GM21786 (cell line): Measurements from ENCODE around the gene C6orf89.
A peak's percentile ranks its signal among the peaks of the same experiment; 100 is the strongest.

Experiments
- ATAC-seq: cut with Tn5 transposase; IDR thresholded peaks from one replicate; pipeline ENCODE4 v1.9.1; 2021; ENCODE audit not compliant: unreplicated experiment

The C6orf89 gene, protein sequence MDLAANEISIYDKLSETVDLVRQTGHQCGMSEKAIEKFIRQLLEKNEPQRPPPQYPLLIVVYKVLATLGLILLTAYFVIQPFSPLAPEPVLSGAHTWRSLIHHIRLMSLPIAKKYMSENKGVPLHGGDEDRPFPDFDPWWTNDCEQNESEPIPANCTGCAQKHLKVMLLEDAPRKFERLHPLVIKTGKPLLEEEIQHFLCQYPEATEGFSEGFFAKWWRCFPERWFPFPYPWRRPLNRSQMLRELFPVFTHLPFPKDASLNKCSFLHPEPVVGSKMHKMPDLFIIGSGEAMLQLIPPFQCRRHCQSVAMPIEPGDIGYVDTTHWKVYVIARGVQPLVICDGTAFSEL

DNA sequence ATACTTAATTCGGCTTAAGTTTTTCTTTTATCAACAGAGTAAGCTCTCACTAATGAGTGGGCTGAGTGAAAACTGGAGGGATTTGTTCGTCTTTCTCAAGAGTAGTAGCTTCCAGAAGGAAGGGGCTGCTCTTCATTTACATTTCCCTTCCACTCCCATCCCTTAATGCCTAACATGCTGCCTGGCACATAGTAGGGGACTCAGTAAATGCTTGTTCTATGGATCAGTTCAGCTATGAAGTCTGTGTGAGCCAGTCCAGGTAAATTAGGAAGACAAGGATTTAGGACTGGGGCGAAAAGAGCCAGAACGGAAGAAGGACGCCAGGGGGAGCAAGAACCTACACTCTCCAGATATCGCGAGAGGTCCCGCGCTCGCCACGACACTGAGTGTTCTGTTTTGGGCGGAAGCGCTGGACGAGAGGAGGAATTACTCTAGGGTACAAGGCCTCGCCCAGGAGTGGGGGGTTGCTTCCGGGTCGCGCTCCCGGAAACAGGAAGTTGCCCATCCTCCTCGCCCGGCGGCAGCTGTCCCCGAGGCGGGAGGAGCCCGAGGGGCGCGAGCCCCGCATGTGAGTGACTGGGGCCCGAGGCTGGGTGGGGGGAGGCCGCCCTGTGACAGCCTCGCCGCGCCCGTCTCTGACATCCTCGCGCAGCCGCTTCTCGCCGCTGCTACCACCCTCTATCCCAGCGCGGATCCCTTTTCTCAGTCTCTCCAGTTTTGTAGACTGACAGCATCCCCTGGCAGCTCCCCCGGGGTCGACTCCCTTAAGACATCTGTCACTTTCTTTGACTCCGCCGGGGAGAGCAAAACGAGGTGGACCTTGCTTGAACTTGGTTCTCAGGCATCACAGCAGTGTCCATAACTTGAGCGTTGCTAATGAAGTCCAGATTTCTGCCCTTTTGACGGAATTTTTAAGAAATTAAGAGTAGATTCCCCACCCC, at the start of gene C6orf89:
TSS of gene C6orf89 (plus strand) at position 492 of the 941 bp plus-strand sequence. CDS start 13,493 bp downstream, outside the sequence.
- ATAC-seq, result peak; percentile 99

DNA sequence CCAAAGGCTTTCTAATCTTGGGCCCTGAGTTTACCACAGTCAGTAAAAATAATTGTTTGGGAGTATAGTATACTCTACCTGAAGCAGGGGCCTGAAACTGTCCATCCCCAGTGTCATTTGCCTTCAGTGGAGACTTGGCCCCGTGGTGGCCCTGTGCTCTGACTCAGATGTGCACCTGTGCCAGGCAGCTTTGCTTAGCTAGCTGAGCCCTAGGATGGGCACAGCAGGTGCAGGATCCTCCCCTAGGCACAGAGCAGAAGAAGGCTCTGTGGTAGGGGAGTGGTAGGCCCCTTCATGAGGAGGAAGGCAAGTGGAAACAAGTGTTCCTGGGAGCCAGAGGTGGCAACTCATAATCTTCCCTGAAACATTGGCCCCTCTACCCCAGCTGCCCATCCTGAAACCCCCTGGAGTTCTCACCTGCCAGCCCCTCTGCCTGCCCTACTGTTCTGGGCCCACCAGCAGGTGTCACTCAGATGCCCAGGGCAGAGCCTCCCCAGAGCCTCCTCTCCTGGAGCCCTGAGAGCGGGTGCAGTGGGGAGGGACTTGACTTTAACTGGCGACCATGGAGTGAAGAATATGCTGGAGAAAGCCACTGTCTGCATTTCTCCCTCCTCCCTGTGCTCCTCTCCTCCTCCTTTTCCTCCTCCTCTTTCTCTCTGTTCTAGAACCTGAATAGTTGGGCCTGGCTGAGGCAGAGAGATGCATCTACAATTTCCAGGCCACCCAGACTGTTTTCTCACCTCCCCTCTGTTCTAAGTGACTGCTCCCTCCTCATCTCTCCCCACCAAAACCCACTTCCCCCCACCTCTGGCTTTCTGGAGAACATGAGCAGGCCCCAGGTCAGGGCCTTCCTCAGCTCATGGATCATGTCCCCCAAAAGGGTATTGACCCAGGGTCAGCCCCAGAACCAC, 49.4 kb upstream of the C6orf89 start:
- no peak for ATAC-seq

DNA sequence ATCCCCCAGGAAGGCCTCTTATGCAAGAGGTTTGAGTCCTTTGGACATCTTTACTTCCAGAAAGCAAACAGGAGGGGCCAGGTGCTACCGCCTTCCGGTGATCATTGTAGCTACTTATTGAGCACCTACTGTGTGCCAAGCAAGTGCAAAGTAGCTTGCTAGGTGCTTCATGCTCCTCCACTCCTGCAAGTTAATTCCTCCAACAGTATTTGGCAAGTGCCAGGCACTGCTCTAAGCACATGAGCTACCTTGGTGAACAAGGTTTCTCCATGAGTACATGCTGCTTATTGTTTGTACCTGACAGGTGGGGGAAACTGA, 48.8 kb upstream of the C6orf89 start:
- ATAC-seq, result no peak

DNA sequence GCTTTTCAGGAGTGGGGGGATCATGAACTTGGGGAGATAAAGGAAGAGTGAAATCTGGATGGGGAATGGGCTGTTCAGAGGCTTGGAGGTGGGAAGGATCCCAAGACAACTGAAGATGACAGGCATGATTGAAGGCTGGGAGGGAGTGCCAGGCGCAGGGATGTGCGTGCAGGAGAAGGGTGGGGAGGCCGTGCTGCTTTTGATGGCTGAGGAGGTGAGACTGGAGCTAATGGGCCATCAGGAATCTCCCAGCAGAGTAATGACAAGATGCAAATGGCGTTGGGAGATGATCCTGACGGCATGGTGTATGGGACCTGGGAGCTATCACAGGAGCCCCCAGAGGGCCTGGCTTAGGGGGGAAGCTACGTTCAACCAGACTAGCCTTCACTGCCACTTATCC, 48.1 kb upstream of the C6orf89 start:
- no peak for ATAC-seq

DNA sequence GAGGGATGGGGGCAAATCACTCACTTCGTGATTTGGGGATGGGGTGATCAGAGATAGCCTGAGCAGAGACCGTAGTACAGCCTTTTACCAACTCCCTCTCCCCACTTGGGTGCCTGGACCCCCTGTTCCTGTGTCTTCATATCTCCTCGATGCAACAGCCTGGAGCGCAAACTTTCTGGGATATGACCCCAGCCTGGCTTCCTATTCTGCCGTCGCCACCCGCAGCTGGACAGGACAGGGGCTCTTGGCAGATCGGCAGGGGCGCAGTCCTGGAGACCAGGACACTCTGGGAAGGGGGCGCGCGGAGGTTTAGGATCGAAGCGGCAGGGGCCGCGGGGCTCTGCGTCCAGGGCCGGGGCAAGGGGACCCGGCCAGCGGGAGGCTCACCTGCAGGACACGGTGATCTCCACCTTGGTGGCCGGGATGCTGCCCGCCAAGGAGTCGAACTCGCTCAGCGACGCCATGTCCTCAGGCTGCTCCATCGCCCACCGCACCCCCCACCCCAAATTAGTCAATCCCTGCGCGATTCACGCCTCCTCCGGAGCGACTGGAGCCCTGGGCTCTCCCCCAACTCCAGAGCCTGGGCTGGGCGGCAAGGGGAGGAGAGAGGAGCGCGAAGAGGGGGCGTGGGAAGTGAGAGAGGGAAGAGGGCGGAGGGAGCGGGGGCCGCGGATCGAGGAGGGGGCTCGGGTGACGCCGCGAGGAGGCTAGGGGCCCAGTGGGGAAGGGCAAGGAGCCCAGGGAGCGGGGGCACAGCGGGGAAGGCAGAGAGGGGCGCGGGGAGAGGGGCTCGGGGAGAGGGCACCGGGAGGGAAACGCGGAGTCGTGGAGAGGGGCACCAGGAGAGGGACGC, 46.6 kb upstream of the C6orf89 start, which contains the start of gene CPNE5:
TSS of gene CPNE5 (minus strand) at position 549 of the 853 bp plus-strand sequence. CDS start at position 482, 67 bp downstream.
- ATAC-seq, result no peak

DNA sequence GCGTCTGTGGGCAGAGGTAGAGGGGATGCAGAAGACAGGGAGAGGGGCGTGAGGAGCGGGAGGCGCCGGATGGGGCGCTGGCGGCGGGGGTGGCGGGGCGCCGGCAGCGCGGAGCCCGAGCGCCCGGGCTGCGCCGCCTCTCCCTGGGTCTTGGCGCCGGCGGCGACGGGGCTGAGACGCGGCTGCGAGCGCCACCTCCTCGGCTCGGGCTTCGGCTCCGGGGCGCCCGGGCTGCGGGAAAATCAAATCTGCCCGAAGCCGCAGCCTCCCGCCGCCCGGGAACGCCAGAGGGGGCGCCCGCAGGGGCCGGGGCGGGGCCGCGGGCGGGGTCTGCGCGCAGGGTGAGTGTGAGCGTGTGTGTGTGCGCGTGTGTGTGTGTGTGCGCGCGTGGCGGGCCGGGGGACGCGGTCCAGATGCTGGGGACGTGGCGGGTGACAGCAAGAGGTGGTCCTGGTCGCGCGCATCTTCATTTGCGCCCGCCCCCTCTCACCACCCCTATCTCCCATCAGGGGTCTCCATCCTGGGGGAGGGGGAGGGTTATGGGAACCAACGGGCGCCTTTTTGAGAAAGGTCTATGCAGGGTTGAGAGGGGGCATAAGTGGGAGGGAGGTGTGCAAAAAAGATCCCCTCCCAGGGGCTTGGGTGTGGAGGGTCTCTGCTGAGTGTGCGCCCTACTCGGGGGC, 45.9 kb upstream of the C6orf89 start:
- no peak for ATAC-seq

DNA sequence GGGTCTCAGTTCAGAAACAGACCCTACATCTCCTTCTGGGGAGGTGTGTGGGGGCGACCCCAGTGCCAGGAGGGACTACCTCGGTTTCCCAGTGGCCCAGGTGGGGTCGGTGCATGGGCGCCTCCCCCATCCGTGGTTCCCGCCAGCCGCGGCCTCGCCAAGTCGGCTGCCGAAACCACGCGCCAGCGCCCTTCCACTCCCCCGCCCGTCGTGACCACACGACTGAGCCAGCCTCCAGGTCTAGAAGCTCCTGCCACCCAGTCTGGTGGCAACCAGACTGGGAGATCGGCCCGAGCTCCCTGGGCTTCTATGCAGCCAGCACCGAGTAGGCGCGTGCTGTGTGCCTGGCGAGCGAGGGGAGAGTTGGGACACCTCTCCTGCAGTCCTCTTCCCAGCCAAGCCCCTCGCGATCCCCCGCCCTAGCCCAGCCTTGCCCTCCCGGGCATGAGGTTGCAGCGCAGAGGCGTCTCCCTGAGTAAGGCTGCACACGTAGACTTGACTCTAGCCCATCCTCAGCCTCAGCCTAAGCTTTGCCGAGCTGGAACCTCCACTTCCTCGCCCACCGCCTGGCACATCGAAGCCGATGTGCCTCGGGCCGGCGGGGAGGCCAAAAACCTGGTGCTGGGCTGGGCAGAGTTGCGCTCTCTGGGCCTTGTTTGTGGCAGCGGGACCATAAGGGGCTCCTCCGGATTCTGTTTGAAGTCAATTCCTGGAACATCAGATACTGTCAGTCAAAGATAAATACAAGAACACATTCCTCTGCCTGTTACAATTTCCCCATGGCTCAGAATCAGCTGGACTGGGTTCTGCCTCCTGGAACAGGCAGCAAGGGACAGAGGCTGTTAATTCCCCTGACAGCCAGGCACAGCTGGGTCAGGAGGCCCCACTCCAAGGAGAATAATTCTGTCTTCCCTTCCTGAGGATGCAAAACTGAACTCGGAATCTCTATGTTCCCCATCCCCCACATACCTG, 45.0 kb upstream of the C6orf89 start:
- ATAC-seq, result no peak

DNA sequence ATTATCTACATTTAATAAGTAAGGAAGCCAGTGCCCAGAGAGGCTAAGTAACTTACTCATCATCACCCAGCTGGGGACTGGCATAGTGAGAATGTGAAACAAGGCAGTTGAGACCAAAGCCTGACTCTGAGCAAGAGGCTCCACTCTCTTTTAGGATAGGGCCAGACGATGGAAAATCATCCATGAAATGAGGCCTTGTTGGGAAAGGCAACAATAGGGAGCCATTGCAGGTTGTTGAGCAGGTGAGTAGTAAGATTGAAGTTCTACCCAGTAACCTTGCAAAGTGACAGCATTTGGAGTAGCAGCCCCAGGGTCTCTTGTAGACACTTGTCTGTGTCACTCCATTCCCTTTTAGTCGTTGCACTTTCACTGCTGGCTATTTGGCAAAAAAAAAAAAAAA, 44.0 kb upstream of the C6orf89 start:
- no peak for ATAC-seq

DNA sequence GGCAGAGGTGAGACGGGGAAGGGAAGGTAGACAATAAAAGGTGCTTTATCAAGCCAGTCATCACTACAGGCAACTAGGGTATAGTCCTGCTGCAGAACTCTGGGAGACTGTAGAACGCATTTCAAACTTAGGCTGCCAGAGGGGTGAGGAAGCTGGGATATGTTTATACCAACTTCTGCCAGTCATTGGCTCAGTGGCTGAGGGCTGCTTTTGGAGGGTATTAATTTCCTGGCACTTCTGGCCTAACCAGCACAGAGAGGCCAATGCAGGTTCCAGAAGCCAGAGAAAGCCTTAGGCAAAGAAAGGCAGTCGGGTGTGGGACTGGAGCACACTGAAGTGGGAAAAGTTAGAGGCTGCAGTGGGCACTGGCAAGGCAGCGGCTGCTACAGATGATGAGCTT, 42.6 kb upstream of the C6orf89 start:
- no peak for ATAC-seq

DNA sequence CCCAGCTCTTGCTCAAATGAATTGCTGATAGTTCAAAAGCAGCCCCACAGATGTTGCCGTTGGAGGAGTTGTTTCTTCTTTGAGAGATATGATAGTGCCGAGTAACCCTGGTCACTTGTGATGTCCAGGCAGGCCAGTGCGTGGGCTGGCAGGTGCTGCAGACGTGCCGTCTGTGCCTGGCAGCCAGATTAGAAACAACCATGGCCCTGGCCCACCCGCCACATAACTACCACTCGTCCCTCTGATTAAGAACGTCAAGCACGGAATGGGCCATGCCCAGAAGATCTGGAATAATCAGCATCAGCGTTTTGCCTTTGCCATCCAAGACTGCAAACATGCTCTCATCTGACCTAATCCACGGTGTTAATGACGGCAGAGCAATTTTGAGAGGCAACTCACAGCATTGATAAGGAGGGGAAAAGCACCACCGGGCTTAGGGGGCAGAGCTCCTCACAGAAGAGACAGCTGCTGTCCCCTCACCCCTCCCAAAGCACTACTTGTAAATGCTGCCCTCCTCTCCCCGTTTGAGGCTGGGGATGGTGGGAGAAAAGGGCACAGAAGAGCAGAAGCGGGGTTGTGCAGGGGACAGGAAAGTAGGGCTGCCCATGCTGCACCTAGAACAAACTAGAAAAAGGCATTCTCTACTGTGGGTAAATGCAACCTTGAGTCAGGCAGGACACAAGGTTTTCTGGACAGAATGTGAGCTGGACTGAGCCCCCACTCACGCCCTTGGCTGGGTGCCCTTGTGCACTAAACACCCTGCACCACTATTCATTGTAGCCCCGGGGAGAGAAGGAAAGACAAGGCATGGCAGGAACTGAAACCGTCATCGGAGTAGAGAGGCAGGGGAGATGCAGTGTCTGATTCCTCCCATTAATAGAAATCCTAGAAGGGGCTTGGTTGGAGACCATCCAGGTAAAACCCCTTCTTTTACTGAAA, 41.3 kb upstream of the C6orf89 start:
- no peak for ATAC-seq

DNA sequence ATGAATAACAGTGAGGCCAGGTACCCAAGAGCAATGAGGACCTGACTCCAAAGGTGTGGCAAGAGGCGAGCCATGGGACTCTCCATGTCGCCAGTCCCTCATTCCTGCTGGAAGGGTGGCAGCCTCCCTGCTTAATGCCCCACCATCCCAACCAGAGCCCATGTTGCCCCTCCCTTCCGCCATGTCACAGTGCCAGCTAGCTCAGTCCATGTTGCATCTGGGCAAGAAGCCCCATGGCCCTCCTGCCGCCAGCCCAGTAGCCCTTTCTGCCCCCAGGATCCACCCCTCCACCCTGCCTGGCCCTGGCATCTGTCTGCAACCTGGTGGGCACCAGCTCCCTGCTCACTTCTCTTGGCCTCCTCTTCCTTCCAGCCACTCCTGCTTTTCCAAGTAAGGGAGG, 40.5 kb upstream of the C6orf89 start:
- no peak for ATAC-seq

DNA sequence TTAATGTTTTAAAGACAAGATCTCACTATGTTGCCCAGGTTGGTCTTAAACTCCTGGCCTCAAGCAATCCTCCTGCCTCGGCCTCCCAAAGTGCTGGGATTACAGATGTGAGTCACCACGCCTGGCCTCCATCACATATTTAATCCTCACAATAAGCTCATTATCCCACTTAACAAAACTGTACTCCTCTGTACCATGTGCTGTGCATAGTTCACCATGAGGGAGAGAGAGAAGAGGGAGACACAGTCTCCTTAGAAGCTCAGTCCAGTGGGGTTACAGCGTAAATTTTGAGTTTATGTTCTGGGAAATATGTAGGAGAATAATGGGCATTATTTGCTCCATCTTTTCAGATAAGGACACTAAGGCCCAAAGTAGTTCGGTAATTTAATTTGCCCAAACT, 38.6 kb upstream of the C6orf89 start:
- no peak for ATAC-seq

DNA sequence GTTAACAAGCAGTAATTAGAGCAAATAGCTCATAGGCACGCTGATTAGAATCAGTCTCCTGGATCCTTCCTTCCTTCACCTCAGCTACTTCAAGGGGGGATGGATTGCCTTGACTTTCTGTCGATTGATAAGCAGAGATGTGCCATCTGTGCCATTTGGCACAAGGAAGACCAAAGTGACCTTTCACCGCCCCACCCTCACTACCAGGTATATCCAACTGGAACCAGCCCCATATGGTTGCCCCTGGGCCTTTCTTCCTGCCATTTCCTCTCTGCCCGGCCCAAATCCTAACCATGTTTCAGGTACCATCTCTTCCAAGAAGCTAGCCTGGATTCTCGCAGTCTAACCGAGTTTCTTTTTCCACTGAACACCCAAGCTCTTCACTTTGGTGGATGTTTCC, 37.8 kb upstream of the C6orf89 start:
- ATAC-seq, result no peak

DNA sequence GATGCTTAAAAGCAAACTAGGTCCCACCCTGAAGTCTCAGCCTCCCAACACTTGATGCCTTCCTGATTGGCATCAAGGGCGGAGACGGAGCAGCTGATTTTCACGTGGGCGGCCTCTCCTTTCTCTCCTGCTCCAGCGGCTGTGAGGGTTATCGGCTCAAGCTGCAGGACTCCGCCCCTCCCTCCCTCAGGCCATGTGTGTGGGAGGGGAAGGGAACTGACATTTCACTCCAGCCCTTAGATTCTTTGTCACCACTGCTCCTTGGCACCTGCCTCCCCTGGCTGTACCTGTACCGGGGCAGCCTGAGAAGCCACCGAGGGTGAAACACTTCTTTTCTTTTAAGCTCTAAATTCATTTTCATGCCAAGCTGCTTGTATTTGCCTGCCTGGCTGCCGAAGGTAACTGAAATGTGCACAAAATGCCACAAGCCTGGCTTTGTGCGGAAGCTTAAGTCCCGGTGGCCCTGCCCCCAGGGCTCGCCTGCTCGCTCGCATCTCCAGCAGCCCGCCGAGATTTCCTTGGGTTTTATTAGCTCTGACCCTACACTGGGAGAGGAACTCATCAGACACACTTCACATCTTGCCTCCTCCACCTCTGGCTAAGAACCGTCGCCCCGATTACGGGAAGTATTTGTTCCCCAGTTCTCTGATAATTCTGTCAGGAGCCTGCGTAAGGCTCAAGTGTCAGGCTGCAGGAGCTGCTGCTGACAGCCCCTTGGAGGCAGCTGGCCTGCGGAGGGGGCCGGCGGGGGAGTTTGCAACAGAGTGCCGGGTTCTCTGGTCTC, 36.9 kb upstream of the C6orf89 start:
- no peak for ATAC-seq

DNA sequence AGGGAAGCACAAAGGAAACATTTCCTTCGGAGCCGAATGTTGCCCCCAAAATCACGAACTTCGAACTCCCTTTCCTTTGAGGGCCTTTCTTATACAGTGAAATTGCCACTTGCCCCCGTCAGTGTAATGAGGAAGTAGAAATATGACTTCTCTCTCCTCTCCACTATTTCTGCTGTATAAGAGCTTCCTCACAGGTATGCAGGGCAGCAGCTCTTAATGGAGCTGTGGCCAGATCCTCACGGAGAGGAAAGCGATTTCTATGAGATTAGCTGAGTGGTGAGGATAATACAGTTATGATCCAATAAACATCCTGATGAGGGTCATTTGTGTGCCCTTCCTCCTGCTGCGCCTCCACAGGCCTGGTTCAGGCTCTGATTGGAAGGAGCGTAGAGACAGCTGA, 35.7 kb upstream of the C6orf89 start:
- no peak for ATAC-seq

DNA sequence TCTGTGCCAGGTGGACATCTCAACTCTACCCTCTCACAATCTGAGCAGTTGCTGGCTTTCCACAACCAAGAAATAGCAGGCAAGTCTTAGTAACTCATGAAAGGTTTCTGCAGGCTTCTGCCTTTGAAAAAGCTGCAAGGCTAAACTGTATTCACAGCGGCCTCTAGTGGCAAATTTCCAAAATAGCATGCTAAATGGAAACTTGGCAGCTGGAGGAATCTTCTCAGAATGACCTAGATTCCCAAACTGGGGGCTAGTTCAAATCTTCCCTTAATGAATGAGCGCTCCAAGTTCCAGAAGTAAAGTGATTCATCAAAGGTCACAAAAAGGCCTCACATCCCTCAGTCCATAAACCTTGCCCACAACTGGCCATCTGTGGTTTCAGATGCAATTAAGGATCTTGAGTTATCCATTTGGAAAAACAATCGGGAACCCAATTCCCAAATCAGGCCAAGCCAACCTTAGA, 34.6 kb upstream of the C6orf89 start:
- ATAC-seq, result no peak
